SU-DHL-6 (cell line): ENCODE data around the gene PCOLCE2.

Source experiments
- H2AFZ ChIP-seq: fragments of 200-600 bp; sonication (generic); 2 replicates; pipeline ENCODE4 v1.6.1; 2014; ENCODE audit warnings: low read depth, mild to moderate bottlenecking, moderate library complexity, mixed read lengths, antibody characterized with exemption, low read length; ENCODE audit not compliant: severe bottlenecking
- H3F3A ChIP-seq: fragments of 200-600 bp; shearing (Covaris generic); 2 replicates; pipeline ENCODE4 v1.6.0; 2016; ENCODE audit warnings: antibody characterized with exemption, mild to moderate bottlenecking; ENCODE audit not compliant: insufficient read depth
- H3K27ac ChIP-seq: fragments of 200-600 bp; sonication (generic); 2 replicates; pipeline ENCODE4 v1.5.1; 2016; ENCODE audit warnings: low read depth, mild to moderate bottlenecking, low read length, moderate library complexity, mixed read lengths
- H3K27me3 ChIP-seq: fragments of 200-600 bp; sonication (generic), shearing (Covaris generic); 2 replicates; pipeline ENCODE4 v1.6.0; 2014; ENCODE audit warnings: mild to moderate bottlenecking, low read length
- H3K36me3 ChIP-seq: fragments of 200-600 bp; sonication (generic); 2 replicates; pipeline ENCODE4 v1.6.1; 2014; ENCODE audit warnings: mild to moderate bottlenecking, low read length, mixed read lengths
- H3K4me2 ChIP-seq: fragments of 300-600, 200-600 bp; shearing (Covaris generic), sonication (generic); 2 replicates; pipeline ENCODE4 v1.6.0; 2014; ENCODE audit warnings: low read length, low read depth, mild to moderate bottlenecking; ENCODE audit not compliant: poor library complexity, severe bottlenecking
- H3K4me3 ChIP-seq: fragments of 200-600 bp; sonication (generic); 2 replicates; pipeline ENCODE4 v1.5.1; 2014; ENCODE audit warnings: antibody characterized with exemption, low read length, mild to moderate bottlenecking, mixed read lengths; ENCODE audit not compliant: insufficient read depth, poor library complexity, severe bottlenecking
- H3K79me2 ChIP-seq: fragments of 200-600 bp; sonication (generic); 2 replicates; pipeline ENCODE4 v1.6.1; 2014; ENCODE audit warnings: mild to moderate bottlenecking, low read length, moderate library complexity; ENCODE audit not compliant: insufficient read depth
- H3K9ac ChIP-seq: fragments of 200-600 bp; sonication (generic); 2 replicates; pipeline ENCODE4 v1.7.0; 2014; ENCODE audit warnings: mild to moderate bottlenecking, low read length
- H3K9me2 ChIP-seq: fragments of 200-600 bp; sonication (generic); replicated peaks from 2 replicates; pipeline ENCODE4 v1.6.1; 2014; ENCODE audit warnings: low read length; ENCODE audit not compliant: insufficient read depth
- H3K9me3 ChIP-seq: fragments of 200-600 bp; sonication (generic); 2 replicates; pipeline ENCODE4 v1.6.1; 2014; ENCODE audit warnings: low read length, mixed read lengths; ENCODE audit not compliant: insufficient read depth
- H4K20me1 ChIP-seq: fragments of 200-600 bp; sonication (generic); 2 replicates; pipeline ENCODE4 v1.6.1; 2014; ENCODE audit warnings: low read depth, mild to moderate bottlenecking, antibody characterized with exemption, low read length, moderate library complexity, mixed read lengths
- EZH2phosphoT487 ChIP-seq: fragments of 200-600 bp; sonication (generic), shearing (Covaris generic); conservative IDR thresholded peaks from 2 replicates; pipeline ENCODE4 v1.6.1; 2018; ENCODE audit warnings: mild to moderate bottlenecking, antibody characterized with exemption, low read length, moderate library complexity, mixed read lengths
- TF ChIP-seq, protein P1 (sequence below): fragments of 200-600 bp; sonication (generic); IDR thresholded peaks from one replicate; pipeline ENCODE4 v1.5.1; 2017; ENCODE audit warnings: antibody characterized with exemption, mild to moderate bottlenecking, low read length, moderate library complexity; ENCODE audit not compliant: insufficient read depth, poor library complexity, severe bottlenecking

The PCOLCE2 gene

DNA sequence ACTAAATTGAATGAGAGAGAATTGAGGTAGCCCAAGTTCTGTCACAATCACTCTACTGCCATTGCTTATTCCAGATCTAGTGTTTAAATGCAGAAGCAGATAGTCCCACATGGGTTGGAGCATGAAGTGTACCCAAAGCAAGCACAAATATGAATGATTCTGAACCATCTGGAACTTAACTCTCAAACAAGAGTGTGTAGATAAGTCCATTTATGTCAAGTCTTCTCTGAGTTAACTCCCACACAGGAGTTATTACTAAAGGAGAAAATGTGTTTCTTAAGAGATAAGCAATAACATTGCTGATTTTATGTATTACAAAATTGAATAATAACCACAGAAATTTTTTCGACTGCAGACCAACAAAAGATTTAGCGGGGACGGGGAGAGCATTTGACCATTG, 41.0 kb upstream of the PCOLCE2 start:
- Histone ChIP-seq H3K36me3 (no peaks in the 10 kb centered on the region), H3K9me3 (no peaks in the 10 kb centered on the region), H3K9ac (no peak overlapping the region), H4K20me1 (no peaks in the 10 kb centered on the region), H3K27me3 (no peaks in the 10 kb centered on the region), H3K79me2 (no peaks in the 10 kb centered on the region), H3K9me2 (no peaks in the 10 kb centered on the region), H3K4me2 (no peak overlapping the region), H3F3A (no peaks in the 10 kb centered on the region), H2AFZ (no peak overlapping the region), H3K27ac (no peak overlapping the region), H3K4me3 (no peak overlapping the region)
- TF ChIP-seq, protein P1, sequence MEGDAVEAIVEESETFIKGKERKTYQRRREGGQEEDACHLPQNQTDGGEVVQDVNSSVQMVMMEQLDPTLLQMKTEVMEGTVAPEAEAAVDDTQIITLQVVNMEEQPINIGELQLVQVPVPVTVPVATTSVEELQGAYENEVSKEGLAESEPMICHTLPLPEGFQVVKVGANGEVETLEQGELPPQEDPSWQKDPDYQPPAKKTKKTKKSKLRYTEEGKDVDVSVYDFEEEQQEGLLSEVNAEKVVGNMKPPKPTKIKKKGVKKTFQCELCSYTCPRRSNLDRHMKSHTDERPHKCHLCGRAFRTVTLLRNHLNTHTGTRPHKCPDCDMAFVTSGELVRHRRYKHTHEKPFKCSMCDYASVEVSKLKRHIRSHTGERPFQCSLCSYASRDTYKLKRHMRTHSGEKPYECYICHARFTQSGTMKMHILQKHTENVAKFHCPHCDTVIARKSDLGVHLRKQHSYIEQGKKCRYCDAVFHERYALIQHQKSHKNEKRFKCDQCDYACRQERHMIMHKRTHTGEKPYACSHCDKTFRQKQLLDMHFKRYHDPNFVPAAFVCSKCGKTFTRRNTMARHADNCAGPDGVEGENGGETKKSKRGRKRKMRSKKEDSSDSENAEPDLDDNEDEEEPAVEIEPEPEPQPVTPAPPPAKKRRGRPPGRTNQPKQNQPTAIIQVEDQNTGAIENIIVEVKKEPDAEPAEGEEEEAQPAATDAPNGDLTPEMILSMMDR, result no peak

DNA sequence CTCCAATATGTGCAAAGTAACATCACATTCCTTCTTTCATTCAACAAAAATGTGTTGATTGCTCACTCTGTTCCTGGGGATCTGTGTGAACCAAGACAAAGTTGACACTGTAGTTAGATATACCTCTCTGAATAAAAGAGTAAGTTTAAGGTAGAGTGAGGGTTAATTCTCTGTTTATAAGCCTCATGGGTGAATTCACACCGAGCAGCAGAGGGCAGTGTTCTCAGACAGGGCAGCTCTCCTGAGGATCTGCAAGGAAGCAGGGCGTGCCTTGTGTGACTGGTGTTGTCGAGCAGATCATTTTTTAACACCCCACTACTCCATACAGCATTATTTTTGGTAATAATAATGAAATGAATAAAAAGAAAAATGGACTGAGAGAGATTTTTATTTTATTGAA, 40.2 kb upstream of the PCOLCE2 start:
- no peaks in the 10 kb centered on the region for H3K36me3 ChIP-seq
- no peaks in the 10 kb centered on the region for H3K27me3 ChIP-seq
- no peaks in the 10 kb centered on the region for H4K20me1 ChIP-seq
- H3K9me3 ChIP-seq, result no peaks in the 10 kb centered on the region
- no peak overlapping the region for H3K27ac ChIP-seq
- H2AFZ ChIP-seq, result no peak overlapping the region
- H3K79me2 ChIP-seq, result no peaks in the 10 kb centered on the region
- H3K4me2 ChIP-seq, result no peak overlapping the region
- H3F3A ChIP-seq, result no peaks in the 10 kb centered on the region
- H3K4me3 ChIP-seq, result no peak overlapping the region
- TF ChIP-seq EZH2phosphoT487, result no peak
- TF ChIP-seq, protein P1, result peak; percentile 47
- H3K9ac ChIP-seq, result no peak overlapping the region
- no peaks in the 10 kb centered on the region for H3K9me2 ChIP-seq

DNA sequence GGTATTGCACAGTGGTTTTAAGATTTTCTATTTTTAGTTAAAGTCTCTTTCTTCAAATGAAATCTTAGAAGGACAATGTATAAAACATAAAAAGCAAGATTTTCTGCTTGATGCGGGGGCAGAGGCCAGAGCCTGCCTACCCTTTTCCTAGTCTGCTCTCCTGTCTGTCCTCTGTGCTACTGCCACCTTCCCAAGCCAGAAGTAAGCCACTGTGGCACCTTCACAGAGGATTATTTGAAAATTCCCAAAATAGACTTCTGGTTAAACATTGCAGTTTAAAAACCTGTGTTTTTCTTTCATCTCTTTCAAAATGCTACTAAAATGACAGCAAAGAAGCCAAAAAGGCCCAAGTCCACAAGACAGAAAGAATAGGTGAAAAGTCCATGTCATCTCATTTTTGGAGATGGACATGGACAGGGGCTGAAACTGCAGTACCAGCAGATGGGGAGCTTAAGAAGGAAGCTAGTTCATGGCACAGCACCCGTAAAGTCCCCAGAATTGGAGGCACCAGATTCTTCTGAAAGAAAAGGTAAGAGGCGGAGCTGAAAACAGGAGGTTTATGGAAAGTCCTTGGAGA, 37.6 kb upstream of the PCOLCE2 start:
- TF ChIP-seq, protein P1, result no peak
- TF ChIP-seq EZH2phosphoT487, result no peak
- H3K79me2 ChIP-seq, result no peaks in the 10 kb centered on the region
- no peaks in the 10 kb centered on the region for H3K9me2 ChIP-seq
- H3K27me3 ChIP-seq, result no peaks in the 10 kb centered on the region
- H2AFZ ChIP-seq, result no peak overlapping the region
- H3F3A ChIP-seq, result no peaks in the 10 kb centered on the region
- H3K4me2 ChIP-seq, result no peak overlapping the region
- H3K4me3 ChIP-seq, result no peak overlapping the region
- no peak overlapping the region for H3K27ac ChIP-seq
- no peaks in the 10 kb centered on the region for H4K20me1 ChIP-seq
- no peaks in the 10 kb centered on the region for H3K36me3 ChIP-seq
- no peaks in the 10 kb centered on the region for H3K9me3 ChIP-seq
- no peak overlapping the region for H3K9ac ChIP-seq
